Measurements from ENCODE around the gene TANC2. TPM values are rescaled to one million over a fixed set of nuclear protein-coding genes. Genes with fewer than 3 reads are reported as not detected.

Gene TANC2
- total RNA-seq, 1 experiment from 2014 or later = 77.5 TPM

DNA sequence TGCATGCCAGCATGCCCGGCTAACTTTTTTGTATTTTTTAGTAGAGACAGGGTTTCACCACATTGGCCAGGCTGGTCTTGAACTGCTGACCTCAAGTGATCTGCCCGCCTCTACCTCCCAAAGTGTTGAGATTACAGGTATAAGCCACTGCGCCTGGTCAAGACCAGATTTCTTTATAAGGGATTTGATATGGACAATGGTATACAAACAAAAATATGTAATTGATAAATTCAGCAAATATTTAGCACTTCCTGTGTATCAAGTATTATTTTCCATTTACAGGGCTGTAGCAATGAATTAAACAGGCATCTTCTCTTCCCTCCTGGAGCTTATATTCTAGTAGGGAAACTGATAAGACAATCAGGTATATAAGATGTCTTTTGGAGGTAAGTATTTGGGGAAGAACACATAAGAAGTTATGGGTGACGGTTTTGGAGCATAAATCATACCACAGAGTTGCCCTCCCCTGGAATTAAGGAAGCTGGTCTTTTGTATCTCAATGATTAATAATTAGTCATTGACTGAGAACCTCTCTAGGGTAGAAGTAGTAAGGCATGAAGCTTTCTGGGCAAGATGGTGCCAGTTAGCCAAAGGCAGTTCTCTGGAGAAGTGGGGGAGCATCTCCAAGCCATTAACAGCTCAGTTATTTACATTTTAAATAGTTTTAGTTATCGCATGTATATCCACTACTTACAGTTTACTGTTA lies 35.8 kb downstream of the TANC2 start:
- Histone ChIP-seq H3K4me3 (ENCODE audit: low read depth in 2 of 2, low read length in 2 of 2) (no peak overlapping the region), H3K27me3 (ENCODE audit: control insufficient read depth, insufficient read depth, low read length) (no peaks in the 10 kb centered on the region), H3K36me3 (ENCODE audit: control insufficient read depth, insufficient read depth, low read length) (no peaks in the 10 kb centered on the region), H3K9me3 (ENCODE audit: control insufficient read depth, insufficient read depth, low read depth, low read length) (no peaks in the 10 kb centered on the region), H3K4me1 (ENCODE audit: control insufficient read depth, insufficient read depth, low read length) (peaks cover 2% of the 10 kb centered on the region; the same call in 1 of the 2 replicates), H3K27ac (ENCODE audit: low read length) (no peak overlapping the region)
- DNase-seq (ENCODE audit: low read depth, low spot score) (no peak), ATAC-seq (no peak)
- POLR2A ChIA-PET = no interaction called here
- TF ChIP-seq, protein P1, sequence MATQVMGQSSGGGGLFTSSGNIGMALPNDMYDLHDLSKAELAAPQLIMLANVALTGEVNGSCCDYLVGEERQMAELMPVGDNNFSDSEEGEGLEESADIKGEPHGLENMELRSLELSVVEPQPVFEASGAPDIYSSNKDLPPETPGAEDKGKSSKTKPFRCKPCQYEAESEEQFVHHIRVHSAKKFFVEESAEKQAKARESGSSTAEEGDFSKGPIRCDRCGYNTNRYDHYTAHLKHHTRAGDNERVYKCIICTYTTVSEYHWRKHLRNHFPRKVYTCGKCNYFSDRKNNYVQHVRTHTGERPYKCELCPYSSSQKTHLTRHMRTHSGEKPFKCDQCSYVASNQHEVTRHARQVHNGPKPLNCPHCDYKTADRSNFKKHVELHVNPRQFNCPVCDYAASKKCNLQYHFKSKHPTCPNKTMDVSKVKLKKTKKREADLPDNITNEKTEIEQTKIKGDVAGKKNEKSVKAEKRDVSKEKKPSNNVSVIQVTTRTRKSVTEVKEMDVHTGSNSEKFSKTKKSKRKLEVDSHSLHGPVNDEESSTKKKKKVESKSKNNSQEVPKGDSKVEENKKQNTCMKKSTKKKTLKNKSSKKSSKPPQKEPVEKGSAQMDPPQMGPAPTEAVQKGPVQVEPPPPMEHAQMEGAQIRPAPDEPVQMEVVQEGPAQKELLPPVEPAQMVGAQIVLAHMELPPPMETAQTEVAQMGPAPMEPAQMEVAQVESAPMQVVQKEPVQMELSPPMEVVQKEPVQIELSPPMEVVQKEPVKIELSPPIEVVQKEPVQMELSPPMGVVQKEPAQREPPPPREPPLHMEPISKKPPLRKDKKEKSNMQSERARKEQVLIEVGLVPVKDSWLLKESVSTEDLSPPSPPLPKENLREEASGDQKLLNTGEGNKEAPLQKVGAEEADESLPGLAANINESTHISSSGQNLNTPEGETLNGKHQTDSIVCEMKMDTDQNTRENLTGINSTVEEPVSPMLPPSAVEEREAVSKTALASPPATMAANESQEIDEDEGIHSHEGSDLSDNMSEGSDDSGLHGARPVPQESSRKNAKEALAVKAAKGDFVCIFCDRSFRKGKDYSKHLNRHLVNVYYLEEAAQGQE (IDR thresholded peaks at IDR 0.05; ENCODE audit: insufficient read depth in 1 of 2, low read depth in 2 of 2, low read length in 1 of 2) = no peak
- TF ChIP-seq POLR2AphosphoS5 (IDR thresholded peaks at IDR 0.05; ENCODE audit: low read depth, low read length) (no peak), SIN3A (IDR thresholded peaks at IDR 0.05; ENCODE audit: borderline replicate concordance, insufficient read depth, low read depth, low read length) (no peak), TCF7L2 (IDR thresholded peaks at IDR 0.05; ENCODE audit: low read depth, low read length) (no peak)
- TF ChIP-seq, protein P2, sequence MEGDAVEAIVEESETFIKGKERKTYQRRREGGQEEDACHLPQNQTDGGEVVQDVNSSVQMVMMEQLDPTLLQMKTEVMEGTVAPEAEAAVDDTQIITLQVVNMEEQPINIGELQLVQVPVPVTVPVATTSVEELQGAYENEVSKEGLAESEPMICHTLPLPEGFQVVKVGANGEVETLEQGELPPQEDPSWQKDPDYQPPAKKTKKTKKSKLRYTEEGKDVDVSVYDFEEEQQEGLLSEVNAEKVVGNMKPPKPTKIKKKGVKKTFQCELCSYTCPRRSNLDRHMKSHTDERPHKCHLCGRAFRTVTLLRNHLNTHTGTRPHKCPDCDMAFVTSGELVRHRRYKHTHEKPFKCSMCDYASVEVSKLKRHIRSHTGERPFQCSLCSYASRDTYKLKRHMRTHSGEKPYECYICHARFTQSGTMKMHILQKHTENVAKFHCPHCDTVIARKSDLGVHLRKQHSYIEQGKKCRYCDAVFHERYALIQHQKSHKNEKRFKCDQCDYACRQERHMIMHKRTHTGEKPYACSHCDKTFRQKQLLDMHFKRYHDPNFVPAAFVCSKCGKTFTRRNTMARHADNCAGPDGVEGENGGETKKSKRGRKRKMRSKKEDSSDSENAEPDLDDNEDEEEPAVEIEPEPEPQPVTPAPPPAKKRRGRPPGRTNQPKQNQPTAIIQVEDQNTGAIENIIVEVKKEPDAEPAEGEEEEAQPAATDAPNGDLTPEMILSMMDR (IDR thresholded peaks at IDR 0.05) = no peak
- in situ Hi-C loops (cut with HindIII; ENCODE audit: low pct_unique_long_range_greater_than_20kb, low sequenced_read_pairs) (no loop called here), intact Hi-C loops (cut with micrococcal nuclease; ENCODE audit: unreplicated experiment) (no loop called here)
- CTCF ChIA-PET = no interaction called here
- no TSS peak for BruUV-seq (replicated peaks)

DNA sequence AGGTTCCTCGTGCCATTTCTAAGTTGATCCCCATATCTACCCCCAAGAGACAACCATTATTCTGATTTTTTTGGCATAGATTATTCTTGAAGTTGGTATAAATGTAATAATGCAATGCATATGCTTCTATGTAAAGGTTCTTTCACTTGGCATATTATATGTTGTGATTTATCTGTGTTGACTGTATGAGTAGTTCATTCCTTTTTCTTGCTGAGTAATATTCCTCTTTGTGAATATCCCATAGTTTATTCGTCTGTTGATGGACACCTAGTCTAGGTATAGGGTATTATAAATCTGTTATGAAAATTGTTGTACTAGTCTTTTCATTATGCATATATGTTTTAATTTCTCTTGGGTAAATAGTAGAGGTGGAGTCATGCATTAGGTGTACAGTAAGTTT lies 36.6 kb downstream of the TANC2 start:
- no peaks in the 10 kb centered on the region for H3K27me3 ChIP-seq (ENCODE audit: control insufficient read depth, insufficient read depth, low read length)
- POLR2A ChIA-PET = interaction anchor here (0.6 kb wide), 1 partner anchor 210 kb away, joined by 3 read pairs; no protein-coding TSS in a partner anchor

More for the DNA sequence above, 36.6 kb downstream of the TANC2 start:
- in situ Hi-C loops (cut with HindIII; ENCODE audit: low pct_unique_long_range_greater_than_20kb, low sequenced_read_pairs) = no loop called here
- Histone ChIP-seq H3K36me3 (ENCODE audit: control insufficient read depth, insufficient read depth, low read length) (no peaks in the 10 kb centered on the region), H3K27ac (ENCODE audit: low read length) (no peak overlapping the region), H3K9me3 (ENCODE audit: control insufficient read depth, insufficient read depth, low read depth, low read length) (no peaks in the 10 kb centered on the region), H3K4me1 (ENCODE audit: control insufficient read depth, insufficient read depth, low read length) (peaks cover 2% of the 10 kb centered on the region; the same call in 1 of the 2 replicates), H3K4me3 (ENCODE audit: low read depth in 2 of 2, low read length in 2 of 2) (no peak overlapping the region)
- ATAC-seq = no peak
- DNase-seq (ENCODE audit: low read depth, low spot score) = no peak
- CTCF ChIA-PET = no interaction called here
- no peak for TF ChIP-seq POLR2AphosphoS5 (IDR thresholded peaks at IDR 0.05; ENCODE audit: low read depth, low read length)
- TF ChIP-seq, protein P2 (IDR thresholded peaks at IDR 0.05) = no peak
- TF ChIP-seq TCF7L2 (IDR thresholded peaks at IDR 0.05; ENCODE audit: low read depth, low read length) = no peak
- no TSS peak for BruUV-seq (replicated peaks)
- intact Hi-C loops (cut with micrococcal nuclease; ENCODE audit: unreplicated experiment) = no loop called here
